Measurements from ENCODE around the gene ABR. TPM values are rescaled to one million over a fixed set of nuclear protein-coding genes. Genes with fewer than 3 reads are reported as not detected.
A peak's percentile ranks its signal among the peaks of the same experiment; 100 is the strongest.

ABR gene
- total RNA-seq, 1 experiment from 2014 or later = 35.4 TPM

DNA sequence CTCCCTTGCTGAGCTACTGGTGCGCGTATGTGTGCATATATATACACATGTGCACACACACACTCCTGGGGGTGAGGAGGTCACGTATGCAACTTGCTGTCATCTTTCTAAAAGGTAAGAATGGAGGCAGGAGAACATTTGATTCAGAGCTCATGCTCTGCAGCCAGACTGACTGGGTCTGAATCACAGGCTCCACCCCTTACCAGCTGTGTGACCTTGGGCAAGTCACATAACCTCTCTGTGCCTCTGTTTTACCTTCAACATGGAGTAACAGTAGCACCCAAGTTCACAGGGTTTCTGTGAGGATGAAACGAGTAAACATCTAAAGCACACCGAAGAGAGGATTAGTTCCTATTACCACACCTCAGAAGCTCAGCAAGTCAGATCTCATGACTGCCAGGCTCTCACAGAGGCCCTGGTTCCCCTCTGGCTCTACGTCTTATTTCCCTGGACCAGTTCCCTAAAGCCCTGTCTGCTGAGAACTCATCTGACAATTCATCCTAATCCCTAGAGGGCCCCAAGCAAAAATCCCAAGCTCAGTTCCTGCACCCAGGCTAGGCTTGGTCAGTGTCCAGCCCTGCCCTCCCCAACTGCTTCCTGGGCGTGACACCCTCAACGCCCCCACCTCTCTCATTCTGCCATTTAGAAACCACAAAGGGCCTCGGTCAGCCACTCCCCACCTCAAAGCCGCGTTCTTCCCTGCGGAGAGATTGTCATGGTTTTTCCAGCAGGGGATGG, 28.7 kb downstream of the ABR start:
- Histone ChIP-seq H3K79me2 (ENCODE audit: low read length) (no peaks in the 10 kb centered on the region), H3K36me3 (ENCODE audit: low read depth, low read length) (no peaks in the 10 kb centered on the region), H3K4me1 (ENCODE audit: insufficient read depth, low read length) (no peaks in the 10 kb centered on the region), H3K27me3 (ENCODE audit: low read length) (no peaks in the 10 kb centered on the region), H3K9ac (ENCODE audit: low read length) (no peak overlapping the region), H3K9me3 (ENCODE audit: low read length) (no peaks in the 10 kb centered on the region), H3K27ac (ENCODE audit: low read length) (no peak overlapping the region), H3F3A (ENCODE audit: low read length, unreplicated experiment) (no peaks in the 10 kb centered on the region), H3K4me3 (ENCODE audit: low read length) (no peak overlapping the region), H2AFZ (ENCODE audit: low read length) (no peak overlapping the region), H3K4me2 (ENCODE audit: low read length) (no peak overlapping the region), H3K9me2 (replicated peaks; ENCODE audit: low read length) (no peaks in the 10 kb centered on the region), H4K20me1 (ENCODE audit: low read length) (no peaks in the 10 kb centered on the region)
- TF ChIP-seq EZH2 (IDR thresholded peaks at IDR 0.05; ENCODE audit: low read length, unreplicated experiment) (no peak), EZH2phosphoT487 (IDR thresholded peaks at IDR 0.05; ENCODE audit: borderline replicate concordance, low read length) (no peak)
- TF ChIP-seq, protein P1, sequence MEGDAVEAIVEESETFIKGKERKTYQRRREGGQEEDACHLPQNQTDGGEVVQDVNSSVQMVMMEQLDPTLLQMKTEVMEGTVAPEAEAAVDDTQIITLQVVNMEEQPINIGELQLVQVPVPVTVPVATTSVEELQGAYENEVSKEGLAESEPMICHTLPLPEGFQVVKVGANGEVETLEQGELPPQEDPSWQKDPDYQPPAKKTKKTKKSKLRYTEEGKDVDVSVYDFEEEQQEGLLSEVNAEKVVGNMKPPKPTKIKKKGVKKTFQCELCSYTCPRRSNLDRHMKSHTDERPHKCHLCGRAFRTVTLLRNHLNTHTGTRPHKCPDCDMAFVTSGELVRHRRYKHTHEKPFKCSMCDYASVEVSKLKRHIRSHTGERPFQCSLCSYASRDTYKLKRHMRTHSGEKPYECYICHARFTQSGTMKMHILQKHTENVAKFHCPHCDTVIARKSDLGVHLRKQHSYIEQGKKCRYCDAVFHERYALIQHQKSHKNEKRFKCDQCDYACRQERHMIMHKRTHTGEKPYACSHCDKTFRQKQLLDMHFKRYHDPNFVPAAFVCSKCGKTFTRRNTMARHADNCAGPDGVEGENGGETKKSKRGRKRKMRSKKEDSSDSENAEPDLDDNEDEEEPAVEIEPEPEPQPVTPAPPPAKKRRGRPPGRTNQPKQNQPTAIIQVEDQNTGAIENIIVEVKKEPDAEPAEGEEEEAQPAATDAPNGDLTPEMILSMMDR (conservative IDR thresholded peaks at IDR 0.05; ENCODE audit: low read depth, low read length) = no peak
- intact Hi-C loops (cut with micrococcal nuclease) = no loop called here
- CTCF ChIA-PET = no interaction called here
- ATAC-seq = no peak
- BruUV-seq (replicated peaks) = no TSS peak
- POLR2A ChIA-PET (ENCODE audit: unreplicated experiment) = no interaction called here
- no peak for DNase-seq

- ATAC-seq (no peak), DNase-seq (no peak)
- Histone ChIP-seq H3K9me3 (ENCODE audit: low read length) (no peaks in the 10 kb centered on the region), H3K4me2 (ENCODE audit: low read length) (no peak overlapping the region), H3K4me3 (ENCODE audit: low read length) (no peak overlapping the region), H2AFZ (ENCODE audit: low read length) (no peak overlapping the region), H3K79me2 (ENCODE audit: low read length) (no peaks in the 10 kb centered on the region), H3K9me2 (replicated peaks; ENCODE audit: low read length) (no peaks in the 10 kb centered on the region), H3K9ac (ENCODE audit: low read length) (no peak overlapping the region), H3F3A (ENCODE audit: low read length, unreplicated experiment) (no peaks in the 10 kb centered on the region), H3K27me3 (ENCODE audit: low read length) (no peaks in the 10 kb centered on the region), H3K4me1 (ENCODE audit: insufficient read depth, low read length) (no peaks in the 10 kb centered on the region), H3K36me3 (ENCODE audit: low read depth, low read length) (no peaks in the 10 kb centered on the region), H3K27ac (ENCODE audit: low read length) (no peak overlapping the region), H4K20me1 (ENCODE audit: low read length) (no peaks in the 10 kb centered on the region)
- CTCF ChIA-PET = no interaction called here
- intact Hi-C loops (cut with micrococcal nuclease) = no loop called here
- TF ChIP-seq, protein P1 (conservative IDR thresholded peaks at IDR 0.05; ENCODE audit: low read depth, low read length) = no peak
- TF ChIP-seq EZH2phosphoT487 (IDR thresholded peaks at IDR 0.05; ENCODE audit: borderline replicate concordance, low read length) = no peak
- TF ChIP-seq EZH2 (IDR thresholded peaks at IDR 0.05; ENCODE audit: low read length, unreplicated experiment) = no peak
- no TSS peak for BruUV-seq (replicated peaks)
- POLR2A ChIA-PET (ENCODE audit: unreplicated experiment) = no interaction called here
These were observed 29.9 kb downstream of the ABR start for GRCh38 chr17:1149869-1150268.

DNA sequence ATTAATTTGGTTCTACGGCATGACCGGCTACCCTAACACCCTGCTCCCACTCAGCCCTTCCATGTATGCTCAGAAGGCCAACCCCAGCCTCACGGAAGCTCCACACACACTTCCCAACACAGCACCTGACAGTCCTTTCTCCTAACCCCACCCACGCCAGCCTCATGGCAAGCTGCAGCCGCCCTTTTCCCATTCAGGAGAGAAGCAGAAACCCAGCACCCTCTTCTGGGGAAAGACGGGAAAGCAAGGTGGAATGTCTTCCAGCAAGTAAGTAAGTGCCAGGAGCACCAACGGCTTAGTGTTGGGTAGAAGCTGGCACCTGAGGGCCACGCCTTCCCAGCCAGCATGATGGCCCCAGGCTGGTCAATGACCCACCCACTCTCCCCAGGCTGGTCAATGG, 32.1 kb downstream of the ABR start:
- POLR2A ChIA-PET (ENCODE audit: unreplicated experiment) = no interaction called here
- Histone ChIP-seq H3K4me1 (ENCODE audit: insufficient read depth, low read length) (no peaks in the 10 kb centered on the region), H3K79me2 (ENCODE audit: low read length) (no peaks in the 10 kb centered on the region), H3K36me3 (ENCODE audit: low read depth, low read length) (no peaks in the 10 kb centered on the region), H3K9me2 (replicated peaks; ENCODE audit: low read length) (no peaks in the 10 kb centered on the region), H4K20me1 (ENCODE audit: low read length) (no peaks in the 10 kb centered on the region), H3F3A (ENCODE audit: low read length, unreplicated experiment) (no peaks in the 10 kb centered on the region), H3K27ac (ENCODE audit: low read length) (no peak overlapping the region), H2AFZ (ENCODE audit: low read length) (no peak overlapping the region), H3K9me3 (ENCODE audit: low read length) (no peaks in the 10 kb centered on the region), H3K9ac (ENCODE audit: low read length) (no peak overlapping the region), H3K4me3 (ENCODE audit: low read length) (no peak overlapping the region), H3K27me3 (ENCODE audit: low read length) (no peaks in the 10 kb centered on the region), H3K4me2 (ENCODE audit: low read length) (no peak overlapping the region)
- BruUV-seq (replicated peaks) = no TSS peak
- ATAC-seq = peak; percentile 85
- intact Hi-C loops (cut with micrococcal nuclease) = no loop called here
- CTCF ChIA-PET = interaction anchor here (0.7 to 1.5 kb wide), 5 partner anchors 25 to 91 kb away, joined by 3 to 14 read pairs (median 5); no protein-coding TSS in a partner anchor
- DNase-seq = peak; percentile 80
- TF ChIP-seq EZH2phosphoT487 (IDR thresholded peaks at IDR 0.05; ENCODE audit: borderline replicate concordance, low read length) = no peak
- TF ChIP-seq, protein P1 (conservative IDR thresholded peaks at IDR 0.05; ENCODE audit: low read depth, low read length) = peak; percentile 70
- no peak for TF ChIP-seq EZH2 (IDR thresholded peaks at IDR 0.05; ENCODE audit: low read length, unreplicated experiment)
